Activated naive CD4-positive, alpha-beta T cell treated with anti-CD3 and anti-CD28 coated beads, Interleukin-2, amount 50 U/mL, for 16 hours (primary cell): ENCODE measurements around the gene NFASC.

Experiments
- DNase-seq: peaks from one replicate; pipeline ENCODE4 v3.0.0-alpha.2; 2020

Gene NFASC

DNA sequence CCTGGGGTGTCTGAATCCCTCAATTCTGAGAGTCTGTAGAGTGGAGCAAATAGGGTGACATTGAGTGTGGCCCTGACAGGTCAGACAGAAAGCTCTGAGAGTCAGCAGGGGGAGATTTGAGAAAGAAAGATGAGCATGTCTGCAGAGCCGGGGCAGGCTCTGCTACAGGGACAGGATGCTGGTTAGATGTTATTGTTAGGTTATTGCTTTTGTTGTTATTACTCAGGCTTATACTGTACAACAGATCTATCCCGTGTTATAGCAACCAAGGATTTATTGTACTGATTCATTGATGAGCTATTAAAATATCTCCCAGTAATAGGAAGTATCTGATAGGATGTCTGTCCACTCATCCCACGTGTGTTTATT is 59.5 kb downstream of the NFASC start:
- no peak for DNase-seq

DNA sequence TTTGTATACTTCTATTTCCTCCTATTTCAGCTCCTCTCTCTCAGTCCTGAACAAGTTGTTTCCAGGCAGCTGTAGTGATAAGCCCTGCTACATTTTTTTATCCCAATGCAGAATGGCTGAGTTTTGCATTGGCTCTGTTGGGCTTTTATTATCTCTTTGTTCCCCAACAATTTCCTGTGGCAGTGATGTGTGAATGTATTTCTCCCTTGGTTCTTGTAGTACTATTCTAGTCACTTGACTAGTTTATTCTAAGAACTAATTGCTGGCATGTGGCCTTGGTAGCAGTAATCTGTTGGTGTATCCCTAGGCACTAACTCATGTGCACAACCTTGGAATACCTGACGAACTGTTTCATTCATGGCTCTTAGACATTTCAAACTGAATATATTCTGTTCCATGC is 60.7 kb downstream of the NFASC start:
- no peak for DNase-seq

- DNase-seq, result no peak
These were observed 61.3 kb downstream of the NFASC start for GRCh38 chr1:204931768-204932572.

DNA sequence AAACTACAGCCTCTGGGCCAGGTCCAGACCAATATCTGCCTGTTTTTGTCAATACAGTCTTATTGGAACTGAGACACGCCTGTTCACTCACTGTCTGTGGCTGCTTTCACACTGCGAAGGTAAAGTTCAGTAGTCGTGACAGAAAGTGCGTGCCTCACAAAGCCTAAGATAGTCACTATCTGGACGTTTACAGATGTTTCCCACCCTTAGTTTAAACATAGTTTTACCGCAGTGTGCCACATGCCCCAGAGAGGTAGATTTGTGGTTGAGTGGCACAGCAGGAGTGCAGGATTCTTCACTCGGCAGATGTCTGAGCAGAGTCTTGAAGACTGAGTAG is 61.9 kb downstream of the NFASC start:
- no peak for DNase-seq

- DNase-seq, result no peak
These were observed 64.5 kb downstream of the NFASC start for GRCh38 chr1:204935155-204935554.

DNA sequence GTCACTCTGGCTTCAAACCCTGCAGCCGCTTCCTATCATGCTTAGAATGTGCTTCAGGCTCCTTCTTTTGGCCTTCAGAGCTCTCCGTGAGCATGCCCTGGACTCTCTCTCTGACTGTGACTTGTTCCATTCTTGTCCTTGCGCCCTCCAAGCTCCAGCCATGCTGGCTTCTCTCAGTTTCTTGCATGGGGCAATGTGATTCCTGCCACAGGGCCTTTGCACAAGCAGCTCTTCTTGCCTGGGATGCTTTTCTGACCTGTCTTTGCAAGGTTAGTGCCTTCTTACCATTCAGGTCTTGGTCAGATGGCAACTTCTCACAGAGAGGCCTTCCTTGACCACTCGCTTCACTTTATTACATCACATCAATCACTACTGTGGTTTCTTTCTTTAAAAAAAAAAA is 66.1 kb downstream of the NFASC start:
- DNase-seq, result no peak

DNA sequence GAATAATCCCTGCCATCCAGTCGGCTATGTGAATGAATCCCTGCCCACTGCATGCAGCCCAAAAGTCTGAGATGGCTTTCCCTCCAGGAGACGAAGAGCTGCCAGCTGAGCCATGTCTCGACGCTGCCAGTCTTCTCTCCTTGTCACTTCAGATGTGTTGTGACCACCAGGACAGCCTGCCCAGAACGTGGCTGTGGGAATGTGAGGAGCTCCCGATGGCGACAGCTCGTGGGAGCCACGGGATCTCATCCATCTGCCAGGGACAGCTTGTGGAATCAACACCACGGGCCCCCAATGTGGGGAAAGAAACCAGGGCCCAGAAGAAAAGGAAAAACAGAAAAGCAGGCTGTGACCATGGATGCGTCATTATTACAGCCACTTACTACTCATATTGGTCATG is 67.2 kb downstream of the NFASC start:
- no peak for DNase-seq

GRCh38 chr1:204940591-204940990 is 69.9 kb downstream of the NFASC start:
- no peak for DNase-seq

DNA sequence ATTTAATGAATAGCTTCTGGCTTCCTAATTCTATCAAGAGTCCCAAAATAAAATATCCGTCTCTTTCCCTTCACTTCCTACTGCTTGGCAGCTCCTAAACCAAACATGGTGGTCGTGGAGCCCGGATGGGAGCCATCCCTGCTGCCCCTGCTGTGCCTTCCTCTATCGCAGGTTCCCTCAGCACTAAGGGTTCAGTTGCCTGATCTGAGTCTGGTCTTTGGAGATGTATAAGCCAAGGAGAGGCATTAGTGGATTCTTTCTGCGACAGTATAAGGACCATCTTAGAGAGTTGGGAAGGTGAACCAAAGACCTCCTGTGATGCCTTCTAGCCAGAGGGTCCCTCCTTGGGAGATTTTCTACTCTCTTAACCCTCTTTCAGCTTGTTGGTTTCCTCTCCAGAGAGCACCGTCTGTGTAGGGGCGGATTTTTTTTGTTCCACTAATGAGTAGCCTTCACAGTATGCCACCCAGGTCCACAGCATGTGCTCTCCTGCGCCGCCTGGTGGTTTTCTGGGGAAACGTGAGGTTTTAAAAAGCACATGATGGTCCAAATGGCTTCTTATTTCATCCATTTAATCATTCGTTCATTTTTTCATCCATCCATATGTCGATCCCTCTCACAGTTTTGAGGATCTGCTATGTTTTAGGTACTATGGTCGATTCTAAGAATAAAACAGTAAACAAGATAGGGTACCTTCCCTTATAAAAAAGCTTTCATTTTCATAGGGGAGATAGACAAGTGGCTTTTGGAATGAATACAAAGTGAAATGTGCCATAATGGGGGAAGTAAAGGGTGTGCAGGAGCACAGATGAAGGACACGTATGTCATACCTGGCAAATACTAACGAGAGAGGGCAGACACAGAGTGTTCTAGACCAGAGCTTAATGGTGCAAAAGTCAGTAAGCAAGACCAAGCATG is 71.0 kb downstream of the NFASC start:
- DNase-seq, result peak; percentile 32

DNA sequence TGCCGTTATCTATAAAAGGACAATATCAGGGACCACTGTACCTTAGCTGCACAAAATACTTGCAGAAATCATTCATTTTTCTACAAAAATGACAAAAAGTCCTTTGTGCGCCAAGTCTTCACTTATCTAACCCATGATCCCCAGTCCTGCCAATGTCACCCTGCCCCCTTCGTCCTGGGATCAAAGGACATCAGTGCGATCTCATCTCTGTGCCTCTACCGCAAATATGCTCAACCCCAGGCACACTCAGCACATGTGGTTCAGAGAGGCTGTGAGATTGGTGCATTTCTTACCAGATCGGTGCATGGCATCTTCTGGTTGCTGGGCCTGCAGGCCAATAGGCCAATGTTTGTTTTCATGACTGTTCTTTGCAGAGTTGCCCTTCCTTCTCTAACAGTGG is 72.8 kb downstream of the NFASC start:
- DNase-seq, result no peak

GRCh38 chr1:204944662-204945061 is 74.0 kb downstream of the NFASC start:
- no peak for DNase-seq

DNA sequence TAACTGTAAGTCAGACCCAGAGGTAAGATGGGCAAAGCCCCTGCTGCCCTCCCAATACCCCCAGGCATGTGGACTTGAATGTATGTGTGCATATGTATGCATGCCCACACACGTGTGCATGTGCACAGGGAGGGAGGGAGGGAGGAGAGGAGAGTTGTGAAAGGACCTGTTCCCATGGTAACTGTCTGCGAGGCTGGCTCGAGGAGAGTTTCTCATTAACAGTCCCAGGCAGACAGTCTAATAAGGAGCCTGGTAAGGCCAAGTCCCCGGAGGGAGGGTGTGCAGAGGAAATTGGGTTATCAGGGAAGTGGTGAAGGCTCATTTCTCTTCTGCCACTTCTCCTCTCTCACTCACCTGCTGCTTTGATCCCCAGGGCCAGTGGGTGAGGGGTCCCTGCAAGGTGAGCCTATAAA is 74.9 kb downstream of the NFASC start:
- DNase-seq, result no peak

DNA sequence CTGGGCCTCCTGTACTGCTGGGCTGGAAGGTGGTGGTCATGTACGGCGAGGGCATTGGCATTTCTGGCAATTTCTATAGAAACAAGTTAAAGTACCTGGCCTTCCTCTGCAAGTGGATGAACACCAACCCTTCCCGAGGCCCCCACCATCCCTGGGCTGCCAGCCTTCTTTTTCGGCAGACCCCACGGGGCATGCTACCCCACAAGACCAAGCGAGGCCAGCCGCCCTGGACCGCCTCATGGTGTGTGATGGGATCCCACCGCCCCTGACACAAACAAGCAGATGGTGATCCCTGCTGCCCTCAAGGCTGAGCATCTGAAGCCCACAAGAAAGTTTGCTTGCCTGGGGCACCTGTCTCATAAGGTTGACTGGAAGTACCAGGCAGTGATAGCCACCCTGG is 76.0 kb downstream of the NFASC start:
- DNase-seq, result no peak

- DNase-seq, result no peak
These were observed 76.7 kb downstream of the NFASC start for GRCh38 chr1:204947338-204947737.

- no peak for DNase-seq
These were observed 77.1 kb downstream of the NFASC start for GRCh38 chr1:204947747-204948146.

DNA sequence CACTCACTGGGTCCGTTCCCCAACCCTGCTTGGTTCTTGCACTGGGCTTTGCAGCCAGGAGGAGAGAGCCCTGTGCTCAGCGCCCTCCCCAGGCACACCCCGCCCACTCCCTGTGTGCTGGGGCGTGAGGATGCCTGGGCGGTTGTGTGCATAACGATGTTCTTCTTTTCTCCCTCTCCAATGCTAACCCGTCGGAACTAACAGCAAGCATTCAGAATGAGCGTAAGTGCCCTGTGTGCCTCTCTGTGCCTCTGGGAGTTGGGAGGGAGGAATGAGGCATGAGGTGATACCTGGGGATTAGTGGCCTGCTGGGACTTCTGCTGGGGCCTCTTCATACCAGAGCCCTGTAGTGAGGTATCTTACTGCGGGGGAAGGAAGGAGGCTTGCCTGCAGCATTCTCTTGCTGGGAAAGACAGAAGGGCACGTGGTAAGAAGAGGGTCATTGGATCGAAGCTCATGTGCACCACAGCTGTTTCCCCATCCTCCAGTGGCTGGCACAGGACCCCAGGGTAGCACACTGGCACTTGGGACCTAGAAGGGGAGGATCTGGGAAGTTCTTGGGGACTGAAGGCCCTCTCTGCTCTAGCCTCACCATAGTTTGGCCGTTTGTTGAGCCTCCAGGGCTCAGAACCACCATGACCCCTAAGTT is 79.8 kb downstream of the NFASC start:
- no peak for DNase-seq

DNA sequence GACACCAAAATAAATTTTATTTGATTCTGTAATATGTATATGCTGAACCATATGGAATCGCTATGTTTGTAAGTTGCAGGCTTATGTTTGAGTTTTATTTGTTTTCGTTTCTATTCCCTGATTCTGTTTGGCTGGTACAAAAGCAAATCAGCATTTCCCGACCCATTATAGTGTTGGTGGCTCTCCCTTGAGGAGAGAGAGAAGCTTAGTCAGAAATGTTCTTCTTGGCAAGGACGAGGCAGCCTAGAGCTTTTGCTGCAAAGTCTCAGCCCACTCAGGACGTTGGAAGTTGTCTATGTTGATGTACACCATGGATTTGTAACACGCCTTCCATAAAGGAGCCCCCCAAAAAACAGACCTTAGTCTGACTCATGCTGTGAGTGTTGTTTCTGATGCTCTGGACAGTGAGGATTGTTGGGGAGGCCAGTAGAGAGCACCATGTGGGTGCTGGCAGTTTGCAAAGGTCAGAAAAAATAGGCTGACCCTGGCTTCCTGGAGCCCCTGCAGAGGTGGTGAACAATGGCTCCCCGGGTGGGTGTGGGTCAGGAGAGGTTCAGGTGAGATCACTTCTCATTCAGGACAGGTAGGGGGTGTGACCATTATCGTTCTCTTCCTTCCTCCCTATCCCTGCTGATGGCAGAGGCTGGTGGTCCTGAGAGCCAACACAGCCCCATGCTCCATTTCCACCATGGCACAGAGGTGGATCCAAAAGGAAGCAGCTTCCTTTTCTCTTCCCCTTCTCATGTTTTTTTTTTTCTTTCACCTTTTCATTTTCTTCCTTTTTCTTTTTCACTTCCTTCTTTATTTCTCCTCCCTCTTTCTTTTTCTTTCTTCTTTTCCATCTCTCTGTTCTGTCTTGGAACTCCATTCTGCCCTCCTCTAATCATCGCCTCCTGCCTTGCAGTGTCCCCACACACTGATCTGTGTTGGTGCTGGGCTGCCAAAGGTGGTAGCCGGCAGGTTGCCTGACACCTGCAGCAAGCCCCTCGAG is 88.0 kb downstream of the NFASC start:
- DNase-seq, result no peak

GRCh38 chr1:204959374-204959773 is 88.7 kb downstream of the NFASC start:
- DNase-seq, result no peak

GRCh38 chr1:204959836-204960235 is 89.2 kb downstream of the NFASC start:
- no peak for DNase-seq

GRCh38 chr1:204960306-204961125 is 89.9 kb downstream of the NFASC start:
- DNase-seq, result no peak

- no peak for DNase-seq
These were observed 91.2 kb downstream of the NFASC start for GRCh38 chr1:204961765-204962419.
